ENCODE data around the gene MEI1.

GRCh38 chr22:41681616-41682015 is 17.7 kb upstream of the MEI1 start:
- TF ChIP-seq CTCF (conservative IDR thresholded peaks at IDR 0.05) (no peak), EZH2 (IDR thresholded peaks at IDR 0.05; ENCODE audit: low read depth) (no peak)
